Measurements from ENCODE around the gene ANKRD18B.
"Not testable (repeated sequence)": the region's sequence is repeated elsewhere in the genome, so short reads cannot be mapped to it uniquely, and the experiment has no call there.

The ANKRD18B gene

DNA sequence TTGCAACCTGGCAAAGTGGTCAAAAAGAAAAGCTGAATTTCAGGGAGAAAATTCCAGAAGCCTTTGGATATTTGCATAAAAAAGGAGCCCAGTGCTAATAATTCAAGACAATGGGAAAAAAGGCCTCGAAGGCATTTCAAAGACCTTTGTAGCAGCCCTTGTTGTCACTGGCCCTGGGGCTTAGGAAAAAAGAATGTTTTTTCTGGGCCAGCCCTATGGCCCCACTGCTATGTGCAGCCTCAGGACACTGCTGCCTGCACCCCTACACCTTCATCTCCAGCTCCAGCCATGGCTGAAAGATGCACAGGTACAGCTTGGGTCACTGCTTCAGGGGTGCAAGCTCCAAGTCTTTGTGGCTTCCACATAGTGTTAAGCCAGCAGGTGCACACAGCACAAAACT is 62.1 kb downstream of the ANKRD18B start:
- in situ Hi-C loops (cut with HindIII; ENCODE audit: low sequenced_read_pairs); H3K4me3 ChIP-seq (ENCODE audit: low read depth, low read length); DNase-seq (ENCODE audit: low read depth, low spot score): not testable (repeated sequence)

DNA sequence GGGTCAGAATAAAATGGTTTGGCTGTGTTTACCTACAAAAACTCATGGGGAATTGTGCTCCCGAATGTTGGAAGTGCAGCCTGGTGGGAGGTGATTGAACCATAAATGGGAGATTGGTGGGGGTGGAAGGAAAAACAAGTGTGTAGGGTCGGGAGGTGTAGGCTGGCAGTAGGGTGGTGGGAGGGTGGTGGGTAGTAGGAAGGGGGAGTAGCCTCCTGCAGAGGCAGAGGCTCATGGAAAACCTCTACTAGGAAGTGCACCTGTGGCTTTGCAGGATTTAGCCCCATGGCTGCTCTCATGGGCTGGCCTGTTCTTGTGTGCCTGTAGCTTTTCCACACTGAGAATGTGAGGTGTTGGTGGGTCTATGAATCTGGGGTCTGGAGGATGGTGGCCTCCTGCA is 63.7 kb downstream of the ANKRD18B start:
- H3K4me3 ChIP-seq (ENCODE audit: low read depth, low read length); DNase-seq (ENCODE audit: low read depth, low spot score); in situ Hi-C loops (cut with HindIII; ENCODE audit: low sequenced_read_pairs): not testable (repeated sequence)

DNA sequence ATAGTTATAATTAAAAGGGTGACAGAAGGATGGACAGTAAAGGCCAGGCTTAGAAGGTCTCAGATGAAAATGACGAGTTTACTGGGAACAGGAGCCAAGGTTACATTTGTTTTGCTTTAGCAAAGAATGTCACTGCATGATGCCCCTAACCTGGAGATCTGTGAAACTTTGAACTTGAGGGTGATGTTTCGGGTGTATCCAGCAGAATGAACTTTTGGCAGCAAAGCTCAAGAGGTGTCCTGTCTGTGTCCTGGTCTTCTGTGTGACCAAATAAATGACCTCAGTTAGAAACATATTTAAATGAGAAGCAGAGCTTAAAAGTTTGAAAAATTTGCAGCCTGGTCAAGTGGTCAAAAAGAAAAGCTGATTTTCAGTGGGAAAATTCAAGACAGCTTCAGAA is 64.8 kb downstream of the ANKRD18B start:
- in situ Hi-C loops (cut with HindIII; ENCODE audit: low sequenced_read_pairs); DNase-seq (ENCODE audit: low read depth, low spot score); H3K4me3 ChIP-seq (ENCODE audit: low read depth, low read length): not testable (repeated sequence)

DNA sequence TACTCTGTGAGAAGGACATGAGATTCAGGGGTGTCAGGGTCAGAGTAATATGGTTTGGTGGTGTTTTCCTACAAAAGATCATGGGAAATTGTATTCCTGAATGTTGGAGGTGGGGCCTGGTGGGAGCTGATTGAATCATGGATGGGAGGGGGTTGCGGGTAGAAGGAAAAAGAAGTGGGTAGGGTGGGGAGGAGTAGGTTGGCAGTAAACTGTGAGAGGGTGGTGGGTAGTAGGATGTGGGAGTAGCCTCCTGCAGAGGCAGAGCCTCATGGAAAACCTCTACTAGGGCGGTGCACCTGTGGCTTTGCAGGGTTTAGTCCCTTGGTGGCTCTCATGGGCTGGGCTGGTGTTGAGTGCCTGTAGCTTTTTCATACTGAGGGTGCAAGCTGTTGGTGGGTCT is 66.8 kb downstream of the ANKRD18B start:
- in situ Hi-C loops (cut with HindIII; ENCODE audit: low sequenced_read_pairs); H3K4me3 ChIP-seq (ENCODE audit: low read depth, low read length); DNase-seq (ENCODE audit: low read depth, low spot score): not testable (repeated sequence)

DNA sequence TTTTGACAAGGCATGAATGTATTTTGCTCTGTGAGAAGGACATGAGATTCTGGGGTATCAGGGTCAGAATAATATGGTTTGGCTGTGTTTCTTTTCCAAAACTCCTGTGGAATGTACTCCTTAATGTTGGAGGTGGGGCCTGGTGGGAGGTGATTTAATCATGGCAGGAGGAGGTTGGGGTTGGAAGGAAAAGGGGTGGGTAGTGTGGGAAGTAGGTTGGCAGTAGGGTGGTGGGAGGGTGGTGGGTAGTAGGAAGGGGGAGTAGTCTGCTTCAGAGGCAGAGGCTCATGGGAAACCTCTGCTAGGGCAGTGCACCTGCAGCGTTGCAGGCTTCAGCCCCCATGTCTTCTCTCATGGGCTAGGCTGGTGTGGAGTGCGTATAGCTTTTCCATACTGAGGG is 72.9 kb downstream of the ANKRD18B start:
- DNase-seq (ENCODE audit: low read depth, low spot score); in situ Hi-C loops (cut with HindIII; ENCODE audit: low sequenced_read_pairs); H3K4me3 ChIP-seq (ENCODE audit: low read depth, low read length): not testable (repeated sequence)

DNA sequence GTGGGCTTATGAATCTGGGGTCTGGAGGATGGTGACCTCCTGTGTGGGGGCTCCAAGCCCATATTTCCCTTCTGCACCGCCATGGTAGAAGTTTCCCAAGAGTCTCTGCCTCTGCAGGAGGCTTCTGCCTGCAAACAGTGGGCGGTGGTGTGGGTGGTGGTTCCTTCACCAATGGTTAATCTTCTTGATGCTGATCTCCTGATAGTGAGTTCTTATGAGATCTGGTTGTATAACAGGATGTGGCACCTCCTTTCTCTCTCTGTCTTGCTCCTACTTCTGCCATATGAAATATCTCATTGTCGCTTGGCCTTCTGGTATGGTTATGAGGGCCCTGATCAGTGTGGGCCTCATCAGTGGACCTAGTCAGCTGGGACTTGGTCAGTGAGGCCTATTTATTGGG is 73.3 kb downstream of the ANKRD18B start:
- DNase-seq (ENCODE audit: low read depth, low spot score); in situ Hi-C loops (cut with HindIII; ENCODE audit: low sequenced_read_pairs): not testable (repeated sequence)

DNA sequence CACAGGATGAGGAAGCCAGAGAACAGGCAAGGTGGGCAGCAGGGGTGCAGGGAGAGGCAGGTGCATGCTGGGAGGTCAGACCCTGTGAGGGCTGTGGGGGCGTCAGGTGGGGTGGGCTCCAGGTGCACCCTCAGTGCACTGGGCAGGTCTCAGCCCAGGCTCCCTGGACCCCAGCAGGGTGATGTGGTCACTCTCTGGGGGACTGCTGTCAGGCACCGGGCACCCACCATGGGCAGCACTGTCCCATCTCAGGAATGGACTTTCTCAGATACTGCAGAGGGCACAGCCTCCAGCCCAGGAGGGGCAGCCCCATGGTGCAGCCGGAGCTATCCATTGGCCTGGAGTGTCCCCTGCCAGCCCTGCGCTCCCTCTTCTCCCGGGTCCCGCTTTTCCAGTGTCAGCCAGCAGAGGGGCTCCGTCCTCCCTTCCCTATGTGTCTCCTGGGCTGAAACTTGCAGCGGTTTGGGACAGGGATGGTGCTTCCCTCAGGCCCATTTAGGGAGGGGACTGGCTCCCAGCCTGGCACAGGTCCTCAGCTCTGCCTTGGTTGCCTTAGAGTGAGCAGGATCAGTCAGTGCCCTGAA is 74.8 kb downstream of the ANKRD18B start:
- H3K4me3 ChIP-seq (ENCODE audit: low read depth, low read length); DNase-seq (ENCODE audit: low read depth, low spot score); in situ Hi-C loops (cut with HindIII; ENCODE audit: low sequenced_read_pairs): not testable (repeated sequence)

More for the DNA sequence above, 73.3 kb downstream of the ANKRD18B start:
- H3K4me3 ChIP-seq (ENCODE audit: low read depth, low read length): not testable (repeated sequence)

DNA sequence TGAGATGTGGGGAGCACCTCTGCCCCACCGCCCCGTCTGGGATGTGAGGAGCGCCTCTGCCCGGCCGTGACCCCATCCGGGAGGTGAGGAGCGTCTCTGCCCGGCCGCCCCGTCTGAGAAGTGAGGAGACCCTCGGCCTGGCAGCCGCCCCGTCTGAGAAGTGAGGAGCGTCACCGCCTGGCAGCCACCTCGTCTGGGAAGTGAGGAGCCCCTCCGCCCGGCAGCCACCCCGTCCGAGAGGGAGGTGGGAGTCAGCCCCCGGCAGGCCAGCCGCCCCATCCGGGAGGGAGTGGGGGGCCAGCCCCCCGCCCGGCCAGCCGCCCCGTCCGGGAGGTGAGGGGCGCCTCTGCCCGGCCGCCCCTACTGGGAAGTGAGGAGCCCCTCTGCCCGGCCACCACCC is 76.9 kb downstream of the ANKRD18B start:
- H3K4me3 ChIP-seq (ENCODE audit: low read depth, low read length); in situ Hi-C loops (cut with HindIII; ENCODE audit: low sequenced_read_pairs); DNase-seq (ENCODE audit: low read depth, low spot score): not testable (repeated sequence)

DNA sequence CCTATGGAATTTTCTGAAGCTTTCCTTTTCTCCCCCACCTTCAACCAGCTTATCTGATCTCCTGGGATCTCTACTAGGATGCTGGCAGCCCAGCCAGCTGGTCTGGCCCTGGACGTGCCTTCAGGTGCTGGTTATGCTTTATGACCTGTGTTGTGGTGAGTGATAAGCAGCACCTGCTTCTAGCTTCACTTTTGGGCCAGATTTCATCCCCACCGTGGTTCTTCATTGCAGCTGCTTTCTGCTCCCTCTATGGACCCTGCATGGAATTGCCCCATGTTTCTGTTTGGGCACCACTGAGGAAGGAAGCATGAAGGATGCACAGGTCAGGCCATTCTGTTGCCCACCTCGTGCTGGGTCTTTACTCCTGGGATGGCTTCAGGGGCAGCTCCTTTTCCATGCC is 80.2 kb downstream of the ANKRD18B start:
- TF ChIP-seq, protein P1, sequence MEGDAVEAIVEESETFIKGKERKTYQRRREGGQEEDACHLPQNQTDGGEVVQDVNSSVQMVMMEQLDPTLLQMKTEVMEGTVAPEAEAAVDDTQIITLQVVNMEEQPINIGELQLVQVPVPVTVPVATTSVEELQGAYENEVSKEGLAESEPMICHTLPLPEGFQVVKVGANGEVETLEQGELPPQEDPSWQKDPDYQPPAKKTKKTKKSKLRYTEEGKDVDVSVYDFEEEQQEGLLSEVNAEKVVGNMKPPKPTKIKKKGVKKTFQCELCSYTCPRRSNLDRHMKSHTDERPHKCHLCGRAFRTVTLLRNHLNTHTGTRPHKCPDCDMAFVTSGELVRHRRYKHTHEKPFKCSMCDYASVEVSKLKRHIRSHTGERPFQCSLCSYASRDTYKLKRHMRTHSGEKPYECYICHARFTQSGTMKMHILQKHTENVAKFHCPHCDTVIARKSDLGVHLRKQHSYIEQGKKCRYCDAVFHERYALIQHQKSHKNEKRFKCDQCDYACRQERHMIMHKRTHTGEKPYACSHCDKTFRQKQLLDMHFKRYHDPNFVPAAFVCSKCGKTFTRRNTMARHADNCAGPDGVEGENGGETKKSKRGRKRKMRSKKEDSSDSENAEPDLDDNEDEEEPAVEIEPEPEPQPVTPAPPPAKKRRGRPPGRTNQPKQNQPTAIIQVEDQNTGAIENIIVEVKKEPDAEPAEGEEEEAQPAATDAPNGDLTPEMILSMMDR (IDR thresholded peaks at IDR 0.05; ENCODE audit: low read depth, low read length): peak; percentile 53
- H3K4me3 ChIP-seq (ENCODE audit: low read depth, low read length); DNase-seq (ENCODE audit: low read depth, low spot score); in situ Hi-C loops (cut with HindIII; ENCODE audit: low sequenced_read_pairs): not testable (repeated sequence)

DNA sequence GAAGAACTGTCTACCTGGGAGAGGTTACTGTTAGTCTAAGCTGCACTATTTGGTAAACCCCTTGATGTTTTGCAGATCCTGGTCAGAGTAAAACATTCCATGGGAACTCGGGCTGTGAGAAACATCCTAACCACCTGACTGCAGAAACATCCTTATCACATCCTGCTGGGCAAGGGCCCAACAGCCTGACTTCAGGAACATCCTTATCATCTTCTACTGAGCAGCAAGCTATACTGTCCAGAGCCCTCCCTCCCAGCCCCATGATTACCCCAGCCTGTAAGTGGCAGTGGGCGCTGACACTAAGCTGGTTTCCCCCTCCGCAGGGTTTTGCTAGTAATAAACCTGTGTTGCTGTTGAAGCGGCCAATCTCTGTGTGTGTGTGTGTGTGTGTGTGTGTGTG is 80.9 kb downstream of the ANKRD18B start:
- in situ Hi-C loops (cut with HindIII; ENCODE audit: low sequenced_read_pairs); DNase-seq (ENCODE audit: low read depth, low spot score); H3K4me3 ChIP-seq (ENCODE audit: low read depth, low read length): not testable (repeated sequence)

DNA sequence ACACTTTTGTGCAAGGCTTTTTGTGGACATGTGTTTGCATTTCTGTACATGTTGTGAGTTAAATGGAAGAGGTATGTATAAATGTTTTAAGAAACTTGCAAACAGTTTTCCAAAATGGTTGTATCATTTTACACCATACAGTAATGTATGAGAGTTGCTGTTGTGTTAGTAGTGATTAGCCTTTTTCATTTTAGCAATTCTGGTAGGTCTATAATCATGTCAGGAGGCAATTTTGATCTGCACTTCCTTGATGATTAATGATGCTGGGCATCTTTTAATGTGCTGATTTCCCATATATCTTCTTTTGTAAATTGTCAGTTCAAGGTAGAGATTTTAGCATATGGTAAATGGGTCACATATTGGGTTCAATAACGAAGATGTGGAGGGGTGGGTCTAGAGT is 87.3 kb downstream of the ANKRD18B start:
- DNase-seq (ENCODE audit: low read depth, low spot score): no peak
- TF ChIP-seq, protein P1 (IDR thresholded peaks at IDR 0.05; ENCODE audit: low read depth, low read length): no peak

DNA sequence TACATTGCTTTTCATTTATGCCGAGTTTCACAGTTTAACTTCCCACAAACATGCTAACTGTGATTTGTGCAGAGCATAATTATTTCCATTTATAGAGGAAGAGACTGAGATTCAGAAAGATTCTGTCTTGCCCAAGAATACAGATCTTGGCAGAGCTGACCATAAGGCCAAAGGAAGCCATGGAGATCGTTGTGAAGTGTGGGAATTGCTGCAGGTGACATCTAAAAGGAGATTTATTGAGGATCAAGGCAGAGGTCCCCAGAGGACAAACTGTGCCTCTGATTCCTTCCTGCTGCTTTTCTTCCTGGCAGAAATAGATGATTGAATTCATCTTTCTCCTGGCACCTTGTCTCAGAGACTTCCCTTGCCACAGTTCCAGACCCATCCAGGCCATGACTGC is 88.4 kb downstream of the ANKRD18B start:
- DNase-seq (ENCODE audit: low read depth, low spot score); H3K4me3 ChIP-seq (ENCODE audit: low read depth, low read length); in situ Hi-C loops (cut with HindIII; ENCODE audit: low sequenced_read_pairs): not testable (repeated sequence)

More for the DNA sequence above, 87.3 kb downstream of the ANKRD18B start:
- H3K4me3 ChIP-seq (ENCODE audit: low read depth, low read length): no peak overlapping the region
- in situ Hi-C loops (cut with HindIII; ENCODE audit: low sequenced_read_pairs): no loop called here
